Left lung (tissue), 14 donors: Measurements from ENCODE around the gene EPHA7. TPM values are rescaled to one million over a fixed set of nuclear protein-coding genes. Genes with fewer than 3 reads are reported as not detected.

Experiments
- ATAC-seq: fragments of 200-7000 bp; cut with Tn5 transposase; one replicate; pipeline ENCODE4 v1.9.1; 2020; ENCODE audit warnings: moderate library complexity
- DNase-seq, 4 donors: peaks; one replicate each; pipeline ENCODE4 v3.0.0-alpha.2; 2013 to 2020
- H3K27ac ChIP-seq, 2 donors: fragments of 200-600 bp; sonication (generic) in 1 of 2; one replicate each; pipeline versions ENCODE4 v1.5.0 to v1.8.0; 2020 to 2021
- H3K27me3 ChIP-seq, 2 donors: fragments of 200-600 bp; sonication (generic) in 1 of 2; one replicate each; pipeline versions ENCODE4 v1.5.0 to v1.8.0; 2020 to 2021
- H3K36me3 ChIP-seq, 2 donors: fragments of 200-600 bp; sonication (generic) in 1 of 2; one replicate each; pipeline versions ENCODE4 v1.5.0 to v1.8.0; 2020 to 2021
- H3K4me1 ChIP-seq, 2 donors: fragments of 200-600 bp; one replicate each; pipeline ENCODE4 v1.8.0; 2021
- H3K4me3 ChIP-seq, 2 donors: fragments of 200-600 bp; sonication (generic) in 1 of 2; one replicate each; pipeline versions ENCODE4 v1.5.0 to v1.8.0; 2020 to 2021; ENCODE audit warnings: mild to moderate bottlenecking in 1 of 2
- H3K9me3 ChIP-seq, 2 donors: fragments of 200-600 bp; sonication (generic) in 1 of 2; one replicate each; pipeline versions ENCODE4 v1.5.0 to v1.8.0; 2020 to 2021
- CTCF ChIP-seq, 2 donors: fragments of 200-600 bp; sonication (generic) in 1 of 2; IDR thresholded peaks; one replicate each; pipeline versions ENCODE4 v1.5.0 to v1.8.0; 2021; ENCODE audit warnings: antibody characterized with exemption in 2 of 2
- intact Hi-C, 2 donors: fragments of 100-400 bp; cut with DNase I; formaldehyde crosslinking; loops; one replicate each; pipeline versions ENCODE4 v1.11.2 to v1.14.2; 2022
- long read RNA-seq, 12 donors: library from polyadenylated mRNA in 2 of 12; unstranded in 2 of 12; transcript quantifications; one replicate each; pipeline ENCODE4 v2.0.0 and lab custom pipeline, GENCODE V29; 2019 to 2026
- polyA plus RNA-seq, 6 donors: library from polyadenylated mRNA; unstranded; fragments of 120-200 nt; gene quantifications; one replicate each; pipeline ENCODE4 v1.2.1, GENCODE V29; 2013; ENCODE audit not compliant: insufficient read length in 6 of 6
- total RNA-seq, 2 donors: library from RNA; stranded (reverse); fragmentation: NEBNext Ultra II Directional; extraction: Animal tissue kit (Norgen Biotek cat#: 25700); gene quantifications; one replicate each; pipeline ENCODE4 v1.2.1, GENCODE V29; 2021
- donor health status: DM: no; HTN: yes; CAD: no.
- donor health status: DM: no; HTN: no; CAD: no.

Gene EPHA7
- total RNA-seq: under 1 TPM; 0.09 to 0.31 TPM
- polyA plus RNA-seq: 10 to 100 TPM; 15.5 to 23.9 (median 20.8) TPM
- long read RNA-seq, donor 1, partial matches to known transcripts: 0 of 2 reads
- long read RNA-seq, donor 1, other reads (novel, unspliced or antisense): 0 of 2 reads
- long read RNA-seq, donor 2, full-length matches to known transcripts: 3 of 3 reads
- long read RNA-seq, donor 2, partial matches to known transcripts: 0 of 3 reads
- long read RNA-seq, donor 2, other reads (novel, unspliced or antisense): 0 of 3 reads
- long read RNA-seq, donor 3, full-length matches to known transcripts: 1 of 7 reads
- long read RNA-seq, donor 3, partial matches to known transcripts: 6 of 7 reads
- long read RNA-seq, donor 3, other reads (novel, unspliced or antisense): 0 of 7 reads
- long read RNA-seq, donor 4: 0 reads
- long read RNA-seq, donor 5, full-length matches to known transcripts: 4 of 4 reads
- long read RNA-seq, donor 5, partial matches to known transcripts: 0 of 4 reads
- long read RNA-seq, donor 5, other reads (novel, unspliced or antisense): 0 of 4 reads
- long read RNA-seq, donor 6, partial matches to known transcripts: 0 of 1 reads
- long read RNA-seq, donor 6, other reads (novel, unspliced or antisense): 0 of 1 reads
- long read RNA-seq, donor 7, partial matches to known transcripts: 0 of 1 reads
- long read RNA-seq, donor 7, other reads (novel, unspliced or antisense): 0 of 1 reads
- long read RNA-seq, donor 8: 0 reads
- long read RNA-seq, donor 9: 0 reads
- long read RNA-seq, donor 10: 0 reads
- long read RNA-seq, donor 11, full-length matches to known transcripts: 1 of 1 reads
- long read RNA-seq, donor 11, partial matches to known transcripts: 0 of 1 reads
- long read RNA-seq, donor 11, other reads (novel, unspliced or antisense): 0 of 1 reads
- long read RNA-seq, donor 12, full-length matches to known transcripts: 2 of 2 reads
- long read RNA-seq, donor 12, partial matches to known transcripts: 0 of 2 reads
- long read RNA-seq, donor 12, other reads (novel, unspliced or antisense): 0 of 2 reads

GRCh38 chr6:93419304-93420162 is at the start of gene EPHA7:
Gene EPHA7, minus strand, starts transcription at chr6:93419559. Its CDS starts 218 bp downstream, at chr6:93419341.
- peaks cover 71 to 98% of the 10 kb centered on the region in 2 donors for H3K27me3 ChIP-seq
- H3K4me1 ChIP-seq: peaks cover 14 to 43% of the 10 kb centered on the region in 2 donors
- ATAC-seq: peak; percentile 98
- intact Hi-C loops: no loop called here
- no peaks in the 10 kb centered on the region for H3K36me3 ChIP-seq
- no peak within 1 kb of the TSS for H3K27ac ChIP-seq
- H3K4me3 ChIP-seq: peak within 1 kb of the TSS; percentile 26 to 41
- DNase-seq: peak; percentile 88 to 99 (median 94)
- no peaks in the 10 kb centered on the region for H3K9me3 ChIP-seq
- TF ChIP-seq CTCF (IDR thresholded peaks at IDR 0.05): no peak

DNA sequence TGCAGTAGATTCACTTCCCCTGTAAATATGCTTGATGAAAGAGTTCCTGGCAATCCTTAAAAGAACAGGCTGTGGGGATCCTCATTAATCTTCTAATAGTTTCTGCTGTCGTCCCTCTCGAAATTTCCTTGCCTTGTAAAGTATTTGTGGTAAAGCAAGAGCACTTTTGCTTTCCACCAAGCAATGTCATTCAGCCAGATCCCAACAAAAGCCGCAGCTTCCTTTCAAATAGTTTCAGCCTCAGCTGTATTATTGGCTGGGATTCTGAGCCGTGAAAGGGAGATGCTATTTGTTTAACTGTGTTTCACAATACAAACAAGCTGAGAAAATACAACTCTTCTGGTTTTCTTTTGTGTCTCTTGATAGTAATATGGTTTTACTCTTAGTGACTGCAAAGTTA is 48.9 kb upstream of the EPHA7 start:
- H3K9me3 ChIP-seq: no peaks in the 10 kb centered on the region
- H3K4me3 ChIP-seq: no peak overlapping the region
- TF ChIP-seq CTCF (IDR thresholded peaks at IDR 0.05): no peak
- ATAC-seq: no peak
- no peak overlapping the region for H3K27ac ChIP-seq
- H3K27me3 ChIP-seq: no peaks in the 10 kb centered on the region
- no peaks in the 10 kb centered on the region for H3K36me3 ChIP-seq
- intact Hi-C loops: no loop called here
- peak in 2 of 4 donors; percentile 24 to 57 for DNase-seq
- no peaks in the 10 kb centered on the region for H3K4me1 ChIP-seq

GRCh38 chr6:93454533-93454932 is 35.2 kb upstream of the EPHA7 start:
- intact Hi-C loops: no loop called here
- H3K4me3 ChIP-seq: no peak overlapping the region
- DNase-seq (peak in 1 of 4 donors; percentile 5), ATAC-seq (no peak)
- no peaks in the 10 kb centered on the region for H3K36me3 ChIP-seq
- H3K4me1 ChIP-seq: no peaks in the 10 kb centered on the region
- no peak for TF ChIP-seq CTCF (IDR thresholded peaks at IDR 0.05)
- no peaks in the 10 kb centered on the region for H3K27me3 ChIP-seq
- H3K27ac ChIP-seq: no peak overlapping the region
- H3K9me3 ChIP-seq: no peaks in the 10 kb centered on the region

GRCh38 chr6:93453956-93454355 is 34.6 kb upstream of the EPHA7 start:
- no peak for TF ChIP-seq CTCF (IDR thresholded peaks at IDR 0.05)
- Histone ChIP-seq H3K27me3 (no peaks in the 10 kb centered on the region), H3K4me1 (no peaks in the 10 kb centered on the region), H3K27ac (no peak overlapping the region), H3K9me3 (no peaks in the 10 kb centered on the region), H3K4me3 (no peak overlapping the region), H3K36me3 (no peaks in the 10 kb centered on the region)
- DNase-seq (no peak), ATAC-seq (no peak)
- intact Hi-C loops: no loop called here
